ENCODE results near the gene HLA-DOB. TPM values are rescaled to one million over a fixed set of nuclear protein-coding genes. Genes with fewer than 3 reads are reported as not detected.

Gene HLA-DOB
- total RNA-seq, 4 donors from 2014 or later = 5.7 TPM; not detected in 3

DNA sequence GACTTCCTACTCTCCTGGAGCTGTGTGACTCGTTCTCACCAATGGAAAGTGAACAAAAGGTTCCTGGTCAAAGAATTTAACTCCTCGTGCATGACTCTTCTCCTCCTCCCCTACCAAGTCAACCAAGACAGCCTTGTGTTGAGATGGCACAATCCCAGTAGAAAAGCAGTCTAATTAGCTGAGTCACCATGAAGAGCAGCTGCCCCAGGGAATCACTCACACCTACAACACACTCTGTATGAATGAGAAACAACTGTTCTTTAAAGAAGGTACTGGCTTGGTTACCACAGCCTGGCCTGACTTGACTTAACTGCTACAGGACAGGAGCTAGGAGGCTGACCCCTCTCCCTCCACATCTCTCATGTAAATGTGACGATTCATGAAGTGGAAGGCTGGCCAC, 2.9 kb upstream of the HLA-DOB start:
- 54 to 72% methylated on average over 2 to 3 of the region's 3 CpGs for WGBS, 2 donors (ENCODE audit: low coverage in 1 of 2)

DNA sequence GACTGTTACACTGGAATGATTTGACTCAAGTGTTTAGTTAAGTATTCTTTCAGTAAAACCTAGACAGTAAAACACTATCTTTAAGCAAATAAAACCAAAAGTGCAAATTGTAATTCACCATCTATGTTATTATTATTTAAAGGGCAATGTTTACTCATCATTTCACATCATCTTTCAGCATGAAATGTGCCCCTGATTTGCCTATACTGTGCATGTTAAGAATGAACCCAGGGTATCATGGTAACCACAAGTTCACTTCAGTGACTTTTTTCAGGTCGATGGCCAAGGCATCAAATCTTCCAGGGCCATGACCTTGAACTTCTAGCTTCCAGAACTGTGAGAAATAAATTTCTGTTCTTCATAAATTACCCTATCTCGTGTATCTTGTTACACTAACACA, 2.1 kb upstream of the HLA-DOB start:
- no peaks in the 10 kb centered on the region for H3K9me3 ChIP-seq
- in situ Hi-C loops (cut with MboI; ENCODE audit: low pct_ligation_motif_present in 1 of 4, low pct_unique_long_range_greater_than_20kb in 1 of 4, low sequenced_read_pairs in 3 of 4) (no loop called here), intact Hi-C loops (cut with DNase I; ENCODE audit: low total_unique reads) (no loop called here)
- TF ChIP-seq EP300 (IDR thresholded peaks at IDR 0.05; ENCODE audit: low read depth) (no peak), POLR2AphosphoS5 (IDR thresholded peaks at IDR 0.05) (no peak), POLR2A (IDR thresholded peaks at IDR 0.05) (no peak)
- TF ChIP-seq, protein P1, sequence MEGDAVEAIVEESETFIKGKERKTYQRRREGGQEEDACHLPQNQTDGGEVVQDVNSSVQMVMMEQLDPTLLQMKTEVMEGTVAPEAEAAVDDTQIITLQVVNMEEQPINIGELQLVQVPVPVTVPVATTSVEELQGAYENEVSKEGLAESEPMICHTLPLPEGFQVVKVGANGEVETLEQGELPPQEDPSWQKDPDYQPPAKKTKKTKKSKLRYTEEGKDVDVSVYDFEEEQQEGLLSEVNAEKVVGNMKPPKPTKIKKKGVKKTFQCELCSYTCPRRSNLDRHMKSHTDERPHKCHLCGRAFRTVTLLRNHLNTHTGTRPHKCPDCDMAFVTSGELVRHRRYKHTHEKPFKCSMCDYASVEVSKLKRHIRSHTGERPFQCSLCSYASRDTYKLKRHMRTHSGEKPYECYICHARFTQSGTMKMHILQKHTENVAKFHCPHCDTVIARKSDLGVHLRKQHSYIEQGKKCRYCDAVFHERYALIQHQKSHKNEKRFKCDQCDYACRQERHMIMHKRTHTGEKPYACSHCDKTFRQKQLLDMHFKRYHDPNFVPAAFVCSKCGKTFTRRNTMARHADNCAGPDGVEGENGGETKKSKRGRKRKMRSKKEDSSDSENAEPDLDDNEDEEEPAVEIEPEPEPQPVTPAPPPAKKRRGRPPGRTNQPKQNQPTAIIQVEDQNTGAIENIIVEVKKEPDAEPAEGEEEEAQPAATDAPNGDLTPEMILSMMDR (IDR thresholded peaks at IDR 0.05) = no peak
- no peak for DNase-seq
- H3K36me3 ChIP-seq = no peaks in the 10 kb centered on the region
- H3K27me3 ChIP-seq = no peaks in the 10 kb centered on the region
- 68 to 88% methylated on average over 2 of the region's 2 CpGs for WGBS, 2 donors (ENCODE audit: low coverage in 1 of 2)
- H3K4me1 ChIP-seq = no peaks in the 10 kb centered on the region
- H3K27ac ChIP-seq = no peak overlapping the region
- no peak overlapping the region for H3K4me3 ChIP-seq

More for the DNA sequence above, 2.9 kb upstream of the HLA-DOB start:
- Histone ChIP-seq H3K27ac (no peak overlapping the region), H3K4me1 (no peaks in the 10 kb centered on the region), H3K27me3 (no peaks in the 10 kb centered on the region), H3K4me3 (no peak overlapping the region), H3K36me3 (no peaks in the 10 kb centered on the region), H3K9me3 (no peaks in the 10 kb centered on the region)
- DNase-seq = no peak
- intact Hi-C loops (cut with DNase I; ENCODE audit: low total_unique reads) (no loop called here), in situ Hi-C loops (cut with MboI; ENCODE audit: low pct_ligation_motif_present in 1 of 4, low pct_unique_long_range_greater_than_20kb in 1 of 4, low sequenced_read_pairs in 3 of 4) (no loop called here)
- TF ChIP-seq EP300 (IDR thresholded peaks at IDR 0.05; ENCODE audit: low read depth) (no peak), POLR2A (IDR thresholded peaks at IDR 0.05) (no peak), POLR2AphosphoS5 (IDR thresholded peaks at IDR 0.05) (no peak)
- TF ChIP-seq, protein P1 (IDR thresholded peaks at IDR 0.05) = no peak

DNA sequence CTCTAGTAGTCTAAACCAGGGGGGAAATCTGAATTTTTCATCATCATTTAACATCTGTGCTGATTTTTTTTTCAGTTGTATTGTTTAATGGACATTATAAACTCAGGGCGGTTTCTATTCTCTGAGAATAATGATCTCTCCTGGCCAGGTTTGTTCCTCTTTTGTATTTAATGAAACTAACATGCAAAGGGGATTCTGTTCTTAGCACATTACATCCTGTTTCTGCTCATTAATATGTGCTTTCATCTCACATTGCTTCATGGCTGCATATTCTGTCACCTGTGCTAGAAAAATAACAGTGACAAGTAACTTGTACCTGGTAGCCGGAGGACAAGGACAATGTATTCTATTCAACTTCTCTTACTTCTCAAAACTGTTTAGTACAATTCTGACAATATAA, 806 bp downstream of the HLA-DOB start:
- Histone ChIP-seq H3K4me3 (no peak overlapping the region), H3K4me1 (no peaks in the 10 kb centered on the region), H3K9me3 (no peaks in the 10 kb centered on the region), H3K27ac (peak overlapping the region in 1 of 4 donors; percentile 57), H3K27me3 (no peaks in the 10 kb centered on the region), H3K36me3 (no peaks in the 10 kb centered on the region)
- in situ Hi-C loops (cut with MboI; ENCODE audit: low pct_ligation_motif_present in 1 of 4, low pct_unique_long_range_greater_than_20kb in 1 of 4, low sequenced_read_pairs in 3 of 4) = no loop called here
- DNase-seq = no peak
- intact Hi-C loops (cut with DNase I; ENCODE audit: low total_unique reads) = no loop called here
- peak in 1 of 3 donors; percentile 28 for TF ChIP-seq POLR2AphosphoS5 (IDR thresholded peaks at IDR 0.05)
- TF ChIP-seq, protein P1 (IDR thresholded peaks at IDR 0.05) = no peak
- TF ChIP-seq POLR2A (IDR thresholded peaks at IDR 0.05) = no peak
- TF ChIP-seq EP300 (IDR thresholded peaks at IDR 0.05; ENCODE audit: low read depth) = no peak
- WGBS, 2 donors (ENCODE audit: low coverage in 1 of 2) = 70 to 75% methylated on average over 2 of the region's 2 CpGs

DNA sequence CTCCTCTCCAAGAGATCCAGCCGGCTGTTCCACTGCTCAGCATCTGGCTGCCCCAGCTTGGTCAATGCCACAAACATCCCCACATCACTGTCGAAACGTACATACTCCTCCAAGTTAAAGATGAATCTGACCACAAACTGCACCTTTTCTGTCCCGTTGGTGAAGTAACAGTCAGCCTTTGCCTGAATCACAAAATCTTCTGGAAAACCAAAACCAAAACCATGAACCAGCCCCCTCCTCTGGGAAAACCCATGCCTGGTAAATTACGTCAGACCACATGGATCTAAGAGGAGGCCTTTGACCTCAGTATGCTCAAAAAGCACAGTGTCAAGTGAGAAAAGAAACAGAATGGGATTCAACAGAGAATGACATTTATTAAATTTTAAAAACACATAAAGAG, 1.7 kb downstream of the HLA-DOB start:
- no peaks in the 10 kb centered on the region for H3K27me3 ChIP-seq
- intact Hi-C loops (cut with DNase I; ENCODE audit: low total_unique reads) = no loop called here
- H3K27ac ChIP-seq = peak overlapping the region in 1 of 4 donors; percentile 10
- in situ Hi-C loops (cut with MboI; ENCODE audit: low pct_ligation_motif_present in 1 of 4, low pct_unique_long_range_greater_than_20kb in 1 of 4, low sequenced_read_pairs in 3 of 4) = no loop called here
- no peaks in the 10 kb centered on the region for H3K4me1 ChIP-seq
- no peak for DNase-seq
- H3K36me3 ChIP-seq = no peaks in the 10 kb centered on the region
- TF ChIP-seq POLR2AphosphoS5 (IDR thresholded peaks at IDR 0.05) (no peak), EP300 (IDR thresholded peaks at IDR 0.05; ENCODE audit: low read depth) (no peak), POLR2A (IDR thresholded peaks at IDR 0.05) (no peak)
- TF ChIP-seq, protein P1 (IDR thresholded peaks at IDR 0.05) = no peak
- WGBS, 2 donors (ENCODE audit: low coverage in 1 of 2) = 59 to 83% methylated on average over 1 to 5 of the region's 5 CpGs
- H3K9me3 ChIP-seq = no peaks in the 10 kb centered on the region
- H3K4me3 ChIP-seq = no peak overlapping the region
